Measurements from ENCODE around the gene FAF2. TPM values are rescaled to one million over a fixed set of nuclear protein-coding genes. Genes with fewer than 3 reads are reported as not detected.

Gene FAF2
- total RNA-seq, 1 experiment from 2014 or later = 53.2 TPM

- DNase-seq (ENCODE audit: low spot score) = no peak
- intact Hi-C loops (cut with micrococcal nuclease; ENCODE audit: unreplicated experiment) = no loop called here
- Histone ChIP-seq H3K27me3 (replicated peaks; ENCODE audit: insufficient read depth, low read depth, low read length, poor library complexity) (no peaks in the 10 kb centered on the region), H3K4me1 (ENCODE audit: insufficient read depth, low read length, poor library complexity, severe bottlenecking) (peaks cover 6% of the 10 kb centered on the region), H3K36me3 (ENCODE audit: insufficient read depth, low read length, poor library complexity, severe bottlenecking) (peaks cover 36% of the 10 kb centered on the region), H3K9me3 (ENCODE audit: low read depth, low read length, poor library complexity, severe bottlenecking) (no peaks in the 10 kb centered on the region), H3K27ac (ENCODE audit: low read depth, low read length, poor library complexity, severe bottlenecking) (no peak overlapping the region), H3K4me3 (ENCODE audit: low read depth, low read length, poor library complexity, severe bottlenecking) (no peak overlapping the region)
- TF ChIP-seq EZH2 (IDR thresholded peaks at IDR 0.05; ENCODE audit: borderline replicate concordance, low read depth, low read length, poor library complexity, severe bottlenecking) (no peak), CTCF (conservative IDR thresholded peaks at IDR 0.05; ENCODE audit: low read depth, low read length) (no peak)
- BruUV-seq (replicated peaks) = no TSS peak
- CTCF ChIA-PET = no interaction called here
- POLR2A ChIA-PET (ENCODE audit: low non-redundant PET) = no interaction called here
Observed at GRCh38 chr5:176526462-176526861, 78.3 kb downstream of the FAF2 start.

GRCh38 chr5:176527246-176528222 is 79.3 kb downstream of the FAF2 start:
- TF ChIP-seq EZH2 (IDR thresholded peaks at IDR 0.05; ENCODE audit: borderline replicate concordance, low read depth, low read length, poor library complexity, severe bottlenecking) = no peak
- TF ChIP-seq CTCF (conservative IDR thresholded peaks at IDR 0.05; ENCODE audit: low read depth, low read length) = no peak
- no peak overlapping the region for H3K4me3 ChIP-seq (ENCODE audit: low read depth, low read length, poor library complexity, severe bottlenecking)
- no TSS peak for BruUV-seq (replicated peaks)
- POLR2A ChIA-PET (ENCODE audit: low non-redundant PET) = no interaction called here
- H3K4me1 ChIP-seq (ENCODE audit: insufficient read depth, low read length, poor library complexity, severe bottlenecking) = peaks cover 14% of the 10 kb centered on the region
- CTCF ChIA-PET = no interaction called here
- H3K36me3 ChIP-seq (ENCODE audit: insufficient read depth, low read length, poor library complexity, severe bottlenecking) = peaks cover 43% of the 10 kb centered on the region
- no peak overlapping the region for H3K27ac ChIP-seq (ENCODE audit: low read depth, low read length, poor library complexity, severe bottlenecking)
- H3K27me3 ChIP-seq (replicated peaks; ENCODE audit: insufficient read depth, low read depth, low read length, poor library complexity) = no peaks in the 10 kb centered on the region
- intact Hi-C loops (cut with micrococcal nuclease; ENCODE audit: unreplicated experiment) = no loop called here
- DNase-seq (ENCODE audit: low spot score) = no peak
- H3K9me3 ChIP-seq (ENCODE audit: low read depth, low read length, poor library complexity, severe bottlenecking) = no peaks in the 10 kb centered on the region

- intact Hi-C loops (cut with micrococcal nuclease; ENCODE audit: unreplicated experiment) = no loop called here
- BruUV-seq (replicated peaks) = no TSS peak
- no peak for TF ChIP-seq EZH2 (IDR thresholded peaks at IDR 0.05; ENCODE audit: borderline replicate concordance, low read depth, low read length, poor library complexity, severe bottlenecking)
- TF ChIP-seq CTCF (conservative IDR thresholded peaks at IDR 0.05; ENCODE audit: low read depth, low read length) = no peak
- no peak overlapping the region for H3K4me3 ChIP-seq (ENCODE audit: low read depth, low read length, poor library complexity, severe bottlenecking)
- peaks cover 46% of the 10 kb centered on the region for H3K36me3 ChIP-seq (ENCODE audit: insufficient read depth, low read length, poor library complexity, severe bottlenecking)
- H3K27ac ChIP-seq (ENCODE audit: low read depth, low read length, poor library complexity, severe bottlenecking) = no peak overlapping the region
- H3K9me3 ChIP-seq (ENCODE audit: low read depth, low read length, poor library complexity, severe bottlenecking) = no peaks in the 10 kb centered on the region
- ChIA-PET POLR2A (ENCODE audit: low non-redundant PET) (no interaction called here), CTCF (no interaction called here)
- H3K27me3 ChIP-seq (replicated peaks; ENCODE audit: insufficient read depth, low read depth, low read length, poor library complexity) = no peaks in the 10 kb centered on the region
- H3K4me1 ChIP-seq (ENCODE audit: insufficient read depth, low read length, poor library complexity, severe bottlenecking) = peaks cover 22% of the 10 kb centered on the region
- no peak for DNase-seq (ENCODE audit: low spot score)
Observed at GRCh38 chr5:176528301-176528700, 80.1 kb downstream of the FAF2 start.

All from A673 (cell line).